Esophagus squamous epithelium (tissue), 5 donors: ENCODE results near the gene DDIAS. TPM values are rescaled to one million over a fixed set of nuclear protein-coding genes. Genes with fewer than 3 reads are reported as not detected.
"Not testable (repeated sequence)": the region's sequence is repeated elsewhere in the genome, so short reads cannot be mapped to it uniquely, and the experiment has no call there.

Source experiments
- DNase-seq: peaks from one replicate; lab custom pipeline; 2025; lab: John Stamatoyannopoulos, UW
- H3K27ac ChIP-seq, 4 donors: fragments of 200-600 bp; sonication (generic); one replicate each; pipeline ENCODE4 v1.5.1; 2016 to 2019; ENCODE audit warnings: mild to moderate bottlenecking in 1 of 4
- H3K27me3 ChIP-seq, 4 donors: fragments of 200-600 bp; sonication (generic); 1 replicate in 3 of 4; 2 replicates in 1 of 4; pipeline versions ENCODE4 v1.5.1 to v1.6.0; 2017 to 2021; ENCODE audit warnings: antibody characterized with exemption in 1 of 4
- H3K36me3 ChIP-seq, 3 donors: fragments of 200-600 bp; sonication (generic); one replicate each; pipeline ENCODE4 v1.5.1; 2016 to 2019
- H3K4me1 ChIP-seq, 3 donors: fragments of 200-600 bp; sonication (generic); one replicate each; pipeline ENCODE4 v1.5.1; 2017 to 2019
- H3K4me3 ChIP-seq, 4 donors: fragments of 200-600 bp; sonication (generic); 1 replicate in 3 of 4; 2 replicates in 1 of 4; pipeline ENCODE4 v1.5.1; 2016 to 2019; ENCODE audit warnings: mild to moderate bottlenecking in 2 of 4, moderate library complexity in 1 of 4
- H3K9me3 ChIP-seq, 3 donors: fragments of 200-600 bp; sonication (generic); one replicate each; pipeline ENCODE4 v1.5.1; 2016 to 2019
- CTCF ChIP-seq, 6 experiments: fragments of 450-650 bp in 4 of 6; fragments of 200-600 bp in 2 of 6; sonication (generic) in 2 of 6; IDR thresholded peaks; one replicate each; pipeline ENCODE4 v1.5.1; 2016 to 2019; ENCODE audit warnings: antibody characterized with exemption in 6 of 6, mild to moderate bottlenecking in 4 of 6, moderate library complexity in 4 of 6
- POLR2A ChIP-seq, 4 donors: fragments of 450-650 bp; IDR thresholded peaks; one replicate each; pipeline ENCODE4 v1.6.1; 2017; ENCODE audit warnings: antibody characterized with exemption in 4 of 4, mild to moderate bottlenecking in 4 of 4, moderate library complexity in 3 of 4
- WGBS, 2 donors: methylation state at CpG; one replicate each; pipeline ENCODE4 v1.1.5; 2018; 5-methylcytosine and 5-hydroxymethylcytosine counted together
- intact Hi-C: fragments of 100-400 bp; cut with DNase I; formaldehyde crosslinking; loops from one replicate; pipeline ENCODE4 v1.15.0; 2022
- total RNA-seq, 4 donors: library from RNA; depleted of rRNA; stranded (reverse); fragments of >200 nt; gene quantifications; one replicate each; pipeline ENCODE4 v1.1.0, GENCODE V29; 2016
- donor health status: DM: yes; HTN: yes; CAD: no.

Gene DDIAS
- total RNA-seq, 4 donors from 2014 or later, result 2.8 to 10.9 (median 5.1) TPM

- Histone ChIP-seq H3K27me3 (no peaks in the 10 kb centered on the region), H3K27ac (peak overlapping the region in 1 of 4 donors; percentile 10), H3K4me3 (no peak overlapping the region), H3K9me3 (no peaks in the 10 kb centered on the region), H3K4me1 (no peaks in the 10 kb centered on the region), H3K36me3 (no peaks in the 10 kb centered on the region)
- DNase-seq, result no peak
- intact Hi-C loops, result no loop called here
- 46 to 69% methylated on average over 5 of the region's 5 CpGs for WGBS, 2 donors
- TF ChIP-seq CTCF (IDR thresholded peaks at IDR 0.05) (no peak), POLR2A (IDR thresholded peaks at IDR 0.05) (no peak)
Measured at GRCh38 chr11:82959987-82960778, 58.6 kb downstream of the DDIAS start.

- WGBS, 2 donors, result 81 to 91% methylated on average over 2 of the region's 2 CpGs
Measured at GRCh38 chr11:82960779-82961143, 59.2 kb downstream of the DDIAS start.

GRCh38 chr11:82962021-82962420 lies 60.5 kb downstream of the DDIAS start:
- H3K27ac ChIP-seq, H3K4me3 ChIP-seq, H3K4me1 ChIP-seq, H3K36me3 ChIP-seq, H3K9me3 ChIP-seq, H3K27me3 ChIP-seq, intact Hi-C loops, DNase-seq: not testable (repeated sequence)

More at GRCh38 chr11:82960779-82961143, 59.2 kb downstream of the DDIAS start:
- Histone ChIP-seq H3K4me3 (no peak overlapping the region), H3K36me3 (no peaks in the 10 kb centered on the region), H3K27me3 (no peaks in the 10 kb centered on the region), H3K4me1 (no peaks in the 10 kb centered on the region), H3K9me3 (no peaks in the 10 kb centered on the region), H3K27ac (no peak overlapping the region)
- no peak for TF ChIP-seq CTCF (IDR thresholded peaks at IDR 0.05)
- TF ChIP-seq POLR2A (IDR thresholded peaks at IDR 0.05), result no peak
- intact Hi-C loops, result no loop called here
- DNase-seq, result no peak

GRCh38 chr11:82967381-82967780 lies 65.8 kb downstream of the DDIAS start:
- no peak overlapping the region for H3K4me3 ChIP-seq
- no peak for TF ChIP-seq CTCF (IDR thresholded peaks at IDR 0.05)
- TF ChIP-seq POLR2A (IDR thresholded peaks at IDR 0.05), result no peak
- no peaks in the 10 kb centered on the region for H3K9me3 ChIP-seq
- no peaks in the 10 kb centered on the region for H3K27me3 ChIP-seq
- H3K27ac ChIP-seq, result no peak overlapping the region
- no peaks in the 10 kb centered on the region for H3K36me3 ChIP-seq
- DNase-seq, result no peak
- intact Hi-C loops, result no loop called here
- WGBS, 2 donors, result 76 to 87% methylated on average over 4 of the region's 4 CpGs
- no peaks in the 10 kb centered on the region for H3K4me1 ChIP-seq

GRCh38 chr11:82969811-82970210 lies 68.3 kb downstream of the DDIAS start:
- Histone ChIP-seq H3K27me3 (no peaks in the 10 kb centered on the region), H3K36me3 (no peaks in the 10 kb centered on the region), H3K27ac (no peak overlapping the region), H3K4me3 (no peak overlapping the region), H3K9me3 (no peaks in the 10 kb centered on the region), H3K4me1 (no peaks in the 10 kb centered on the region)
- TF ChIP-seq CTCF (IDR thresholded peaks at IDR 0.05) (no peak), POLR2A (IDR thresholded peaks at IDR 0.05) (no peak)
- 71 to 93% methylated on average over 4 of the region's 4 CpGs for WGBS, 2 donors
- intact Hi-C loops, result no loop called here
- no peak for DNase-seq

GRCh38 chr11:82970507-82971083 lies 69.1 kb downstream of the DDIAS start:
- Histone ChIP-seq H3K4me3 (peak overlapping the region in 2 of 4 donors; percentile 7 to 16), H3K27ac (peak overlapping the region in 1 of 4 donors; percentile 10)
- H3K36me3 ChIP-seq, DNase-seq, H3K27me3 ChIP-seq, H3K4me1 ChIP-seq, H3K9me3 ChIP-seq, intact Hi-C loops: not testable (repeated sequence)
- WGBS, 2 donors, result 68 to 99% methylated on average over 10 to 25 of the region's 60 CpGs
